ENCODE measurements around the gene EPHA8. TPM values are rescaled to one million over a fixed set of nuclear protein-coding genes. Genes with fewer than 3 reads are reported as not detected.

The EPHA8 gene
- total RNA-seq, 1 experiment from 2014 or later: not detected

DNA sequence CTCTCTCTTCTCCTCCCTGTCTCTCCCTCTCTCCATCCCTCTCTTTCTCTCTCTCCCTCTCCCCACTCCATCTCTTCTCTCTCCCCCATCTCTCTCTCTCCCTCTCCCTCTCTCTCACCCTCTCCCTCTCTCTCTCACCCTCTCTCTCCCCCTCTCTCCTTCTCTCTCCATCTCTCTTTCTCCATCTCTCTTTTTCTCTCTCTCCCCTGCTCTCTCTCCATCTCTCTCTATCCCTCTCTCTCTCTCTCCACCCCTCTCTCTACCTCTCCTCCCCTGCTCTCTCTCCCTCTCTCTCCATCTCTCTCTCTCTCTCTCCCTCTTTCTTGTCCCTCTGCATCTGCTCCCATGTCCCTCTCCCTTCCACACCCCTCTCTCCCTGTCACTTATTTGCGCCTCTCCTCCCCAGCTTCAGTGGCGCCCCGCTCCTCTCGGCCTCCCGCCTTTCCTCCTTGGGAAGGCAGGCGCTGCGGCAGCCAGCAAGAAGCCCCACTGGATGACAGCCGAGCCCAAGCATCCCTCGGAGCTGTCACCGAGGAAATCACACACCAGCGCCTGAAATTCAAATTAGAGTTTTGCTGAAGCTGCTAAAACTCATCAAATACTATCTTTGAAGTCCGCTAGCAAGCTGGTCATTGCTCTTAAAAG, 15.3 kb upstream of the EPHA8 start:
- intact Hi-C loops (cut with micrococcal nuclease; ENCODE audit: unreplicated experiment): no loop called here
- no TSS peak for BruUV-seq (replicated peaks)
- CTCF ChIA-PET: no interaction called here

GRCh38 chr1:22550021-22550420, 13.3 kb upstream of the EPHA8 start:
- Histone ChIP-seq H3K27me3 (ENCODE audit: insufficient read depth, low read depth) (peaks cover 56% of the 10 kb centered on the region), H3F3A (ENCODE audit: insufficient read depth, low read depth) (no peaks in the 10 kb centered on the region), H4K20me1 (ENCODE audit: insufficient read depth) (no peaks in the 10 kb centered on the region), H3K36me3 (ENCODE audit: low read depth) (no peaks in the 10 kb centered on the region), H3K27ac (no peak overlapping the region), H3K9me3 (ENCODE audit: insufficient read depth, low read depth) (no peaks in the 10 kb centered on the region), H3K4me3 (no peak overlapping the region), H3K4me1 (replicated peaks; ENCODE audit: insufficient read depth) (no peaks in the 10 kb centered on the region), H3K79me2 (ENCODE audit: low read depth) (no peaks in the 10 kb centered on the region), H2AFZ (no peak overlapping the region), H3K4me2 (no peak overlapping the region), H3K9me2 (ENCODE audit: insufficient read depth) (no peaks in the 10 kb centered on the region)
- TF ChIP-seq, protein P1, sequence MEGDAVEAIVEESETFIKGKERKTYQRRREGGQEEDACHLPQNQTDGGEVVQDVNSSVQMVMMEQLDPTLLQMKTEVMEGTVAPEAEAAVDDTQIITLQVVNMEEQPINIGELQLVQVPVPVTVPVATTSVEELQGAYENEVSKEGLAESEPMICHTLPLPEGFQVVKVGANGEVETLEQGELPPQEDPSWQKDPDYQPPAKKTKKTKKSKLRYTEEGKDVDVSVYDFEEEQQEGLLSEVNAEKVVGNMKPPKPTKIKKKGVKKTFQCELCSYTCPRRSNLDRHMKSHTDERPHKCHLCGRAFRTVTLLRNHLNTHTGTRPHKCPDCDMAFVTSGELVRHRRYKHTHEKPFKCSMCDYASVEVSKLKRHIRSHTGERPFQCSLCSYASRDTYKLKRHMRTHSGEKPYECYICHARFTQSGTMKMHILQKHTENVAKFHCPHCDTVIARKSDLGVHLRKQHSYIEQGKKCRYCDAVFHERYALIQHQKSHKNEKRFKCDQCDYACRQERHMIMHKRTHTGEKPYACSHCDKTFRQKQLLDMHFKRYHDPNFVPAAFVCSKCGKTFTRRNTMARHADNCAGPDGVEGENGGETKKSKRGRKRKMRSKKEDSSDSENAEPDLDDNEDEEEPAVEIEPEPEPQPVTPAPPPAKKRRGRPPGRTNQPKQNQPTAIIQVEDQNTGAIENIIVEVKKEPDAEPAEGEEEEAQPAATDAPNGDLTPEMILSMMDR (conservative IDR thresholded peaks at IDR 0.05): no peak
- no peak for TF ChIP-seq EZH2 (IDR thresholded peaks at IDR 0.05; ENCODE audit: low read depth)
- no TSS peak for BruUV-seq (replicated peaks)
- DNase-seq: no peak
- intact Hi-C loops (cut with micrococcal nuclease; ENCODE audit: unreplicated experiment): no loop called here
- CTCF ChIA-PET: no interaction called here
- POLR2A ChIA-PET (ENCODE audit: unreplicated experiment): no interaction called here

More for the DNA sequence above, 15.3 kb upstream of the EPHA8 start:
- Histone ChIP-seq H3K9me2 (ENCODE audit: insufficient read depth) (no peaks in the 10 kb centered on the region), H2AFZ (no peak overlapping the region), H3K36me3 (ENCODE audit: low read depth) (no peaks in the 10 kb centered on the region), H3K27ac (no peak overlapping the region), H3K79me2 (ENCODE audit: low read depth) (no peaks in the 10 kb centered on the region), H3K4me1 (replicated peaks; ENCODE audit: insufficient read depth) (no peaks in the 10 kb centered on the region), H3K27me3 (ENCODE audit: insufficient read depth, low read depth) (peaks cover 44% of the 10 kb centered on the region), H3K4me3 (no peak overlapping the region), H3K9me3 (ENCODE audit: insufficient read depth, low read depth) (no peaks in the 10 kb centered on the region), H3K4me2 (no peak overlapping the region), H3F3A (ENCODE audit: insufficient read depth, low read depth) (no peaks in the 10 kb centered on the region), H4K20me1 (ENCODE audit: insufficient read depth) (no peaks in the 10 kb centered on the region)
- no peak for TF ChIP-seq EZH2 (IDR thresholded peaks at IDR 0.05; ENCODE audit: low read depth)
- TF ChIP-seq, protein P1 (conservative IDR thresholded peaks at IDR 0.05): no peak
- POLR2A ChIA-PET (ENCODE audit: unreplicated experiment): no interaction called here
- no peak for DNase-seq

- Histone ChIP-seq H3K36me3 (ENCODE audit: low read depth) (no peaks in the 10 kb centered on the region), H3K9me2 (ENCODE audit: insufficient read depth) (no peaks in the 10 kb centered on the region), H3K9me3 (ENCODE audit: insufficient read depth, low read depth) (no peaks in the 10 kb centered on the region), H2AFZ (no peak overlapping the region), H3K4me2 (no peak overlapping the region), H3K27ac (no peak overlapping the region), H4K20me1 (ENCODE audit: insufficient read depth) (no peaks in the 10 kb centered on the region), H3K27me3 (ENCODE audit: insufficient read depth, low read depth) (peaks cover 57% of the 10 kb centered on the region), H3K4me1 (replicated peaks; ENCODE audit: insufficient read depth) (no peaks in the 10 kb centered on the region), H3K79me2 (ENCODE audit: low read depth) (no peaks in the 10 kb centered on the region), H3F3A (ENCODE audit: insufficient read depth, low read depth) (no peaks in the 10 kb centered on the region), H3K4me3 (no peak overlapping the region)
- no TSS peak for BruUV-seq (replicated peaks)
- intact Hi-C loops (cut with micrococcal nuclease; ENCODE audit: unreplicated experiment): no loop called here
- no peak for DNase-seq
- ChIA-PET CTCF (no interaction called here), POLR2A (ENCODE audit: unreplicated experiment) (no interaction called here)
- TF ChIP-seq, protein P1 (conservative IDR thresholded peaks at IDR 0.05): no peak
- TF ChIP-seq EZH2 (IDR thresholded peaks at IDR 0.05; ENCODE audit: low read depth): no peak
Measured at GRCh38 chr1:22551591-22551990, 11.7 kb upstream of the EPHA8 start.
